NCI-H2029 (cell line): ENCODE data around the gene ARPC2.
A peak's percentile ranks its signal among the peaks of the same experiment; 100 is the strongest.

ENCODE experiments used
- DNase-seq: peaks from one replicate; lab custom pipeline; 2025; lab: John Stamatoyannopoulos, UW

ARPC2 gene

GRCh38 chr2:218289639-218290315, 72.8 kb downstream of the ARPC2 start:
- no peak for DNase-seq

GRCh38 chr2:218290316-218291261, 73.6 kb downstream of the ARPC2 start:
- DNase-seq, result no peak

DNA sequence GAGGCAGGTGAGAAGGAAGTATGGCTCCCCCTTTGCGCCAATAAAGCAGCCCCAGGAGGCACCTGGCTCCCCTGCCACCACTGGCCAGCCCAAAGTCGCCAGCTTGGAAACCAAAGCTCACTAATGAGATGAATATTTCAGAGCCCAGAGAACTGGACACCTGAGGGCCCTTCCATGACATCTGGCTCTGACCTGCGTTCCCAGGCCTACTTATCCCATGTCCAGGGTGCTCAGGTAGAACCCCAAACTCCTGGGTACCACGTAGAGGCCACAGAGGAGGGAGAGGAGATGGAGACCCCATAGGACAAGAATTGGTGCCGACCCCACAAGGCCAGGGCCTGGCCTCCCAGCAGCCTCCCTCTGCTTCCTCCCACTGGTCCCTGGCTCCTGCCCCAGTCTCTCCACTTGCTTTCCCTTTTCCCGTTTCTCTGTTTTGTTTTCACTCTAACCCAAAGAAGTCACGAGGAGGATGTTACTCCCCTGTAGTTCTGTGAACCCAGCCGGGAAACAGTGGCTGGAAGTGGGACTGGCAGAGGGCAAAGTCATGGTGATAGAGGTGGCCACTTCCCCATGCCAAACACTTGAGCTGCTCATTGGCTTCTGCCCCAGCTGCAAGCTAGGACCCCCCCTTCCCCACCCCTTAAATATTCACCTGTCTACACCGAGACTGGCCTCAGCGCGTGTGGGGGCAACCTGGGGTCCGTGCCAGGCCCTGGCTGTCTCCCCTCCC, 74.5 kb downstream of the ARPC2 start:
- DNase-seq, result no peak

DNA sequence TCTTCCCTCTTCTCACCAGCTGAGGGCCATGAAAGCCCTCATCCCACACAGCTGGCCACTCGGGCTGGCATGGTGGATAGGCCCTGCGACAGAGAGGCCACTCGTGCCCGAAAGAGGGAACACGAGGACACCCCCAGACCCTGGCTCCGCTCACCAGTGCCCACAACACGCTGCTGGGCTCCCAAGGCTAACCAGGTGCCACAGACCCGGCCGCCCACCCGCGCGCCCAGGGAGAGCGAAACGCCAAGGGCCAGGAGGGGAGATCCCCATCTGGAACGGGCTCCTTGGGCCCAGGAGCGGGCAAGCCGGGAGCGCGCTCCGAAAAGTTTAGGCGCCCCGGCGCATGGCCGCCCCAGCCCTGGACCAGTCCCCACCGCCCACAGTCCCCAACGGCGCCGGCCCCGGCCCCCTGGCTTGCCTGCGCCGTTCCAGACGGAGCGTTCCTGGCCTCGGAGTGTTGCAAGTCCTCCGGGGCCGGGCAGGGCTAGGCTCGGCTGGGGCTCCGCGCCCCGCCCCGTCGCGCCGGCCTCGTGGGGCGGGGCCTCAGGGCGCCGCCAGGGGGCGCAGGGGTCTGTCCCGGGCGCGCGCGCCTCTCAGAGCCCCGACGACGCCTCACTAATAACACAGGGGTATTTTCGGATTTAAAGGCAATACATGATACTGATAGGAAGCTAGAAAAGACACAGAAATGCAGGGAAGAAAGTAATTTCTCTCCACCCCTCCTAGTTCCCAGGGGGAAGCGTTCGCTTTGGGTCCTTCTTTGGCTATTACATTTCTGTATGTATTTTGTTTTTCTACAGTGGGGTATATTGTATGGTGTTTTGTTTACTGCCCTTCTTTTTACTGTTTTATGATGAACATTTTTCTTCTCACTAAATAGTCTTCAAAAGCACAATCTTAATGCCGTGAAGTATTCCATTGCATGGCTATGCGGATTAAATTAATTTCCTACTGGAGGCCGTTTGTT, 75.3 kb downstream of the ARPC2 start, which contains the start of gene TMBIM1:
TSS of gene TMBIM1 (minus strand) at position 456 of the 967 bp plus-strand sequence. CDS start 10,362 bp downstream, outside the sequence.
- DNase-seq, result peak; percentile 23

- DNase-seq, result no peak
Observed at GRCh38 chr2:218293715-218294429, 76.9 kb downstream of the ARPC2 start.

- no peak for DNase-seq
Observed at GRCh38 chr2:218294430-218295022, 77.5 kb downstream of the ARPC2 start.

GRCh38 chr2:218295029-218295428, 78.0 kb downstream of the ARPC2 start:
- no peak for DNase-seq

GRCh38 chr2:218296200-218296599, 79.2 kb downstream of the ARPC2 start:
- no peak for DNase-seq

GRCh38 chr2:218296847-218297246, 79.9 kb downstream of the ARPC2 start:
- DNase-seq, result no peak

- no peak for DNase-seq
Observed at GRCh38 chr2:218298314-218298875, 81.4 kb downstream of the ARPC2 start.

- DNase-seq, result no peak
Observed at GRCh38 chr2:218300141-218300540, 83.2 kb downstream of the ARPC2 start.

GRCh38 chr2:218301176-218301819, 84.3 kb downstream of the ARPC2 start:
- DNase-seq, result peak; percentile 91
